HepG2 (cell line): ENCODE data around the gene ATP6V0A1. TPM values are rescaled to one million over a fixed set of nuclear protein-coding genes. Genes with fewer than 3 reads are reported as not detected.

Experiments used
- ATF7-NPFF ChIP-seq: sonication (generic); formaldehyde crosslinking; IDR thresholded peaks from 2 replicates; pipeline ENCODE4 v1.8.1; 2023; ENCODE audit warnings: mild to moderate bottlenecking, low read depth, missing genetic modification reagents, moderate library complexity
- CEBPB ChIP-seq: IDR thresholded peaks from 2 replicates; pipeline ENCODE4 v1.6.1; 2011; ENCODE audit warnings: low read depth, low read length, improper control_type of control experiment, borderline replicate concordance
- ELF3 ChIP-seq: IDR thresholded peaks from 2 replicates; pipeline ENCODE4 v1.6.1; 2016; ENCODE audit warnings: missing genetic modification reagents, missing compliant biosample characterization
- HNF4G ChIP-seq, 2 experiments: sonication (generic) in 1 of 2; formaldehyde crosslinking in 1 of 2; IDR thresholded peaks; 2 replicates each; pipeline versions ENCODE4 v1.4.0 to v1.6.1; 2011 to 2020; ENCODE audit warnings: borderline replicate concordance in 2 of 2, low read depth in 2 of 2, mild to moderate bottlenecking in 2 of 2, low read length in 1 of 2, missing genetic modification reagents in 1 of 2, moderate library complexity in 1 of 2
- KDM2A ChIP-seq: sonication (generic); formaldehyde crosslinking; IDR thresholded peaks from 2 replicates; pipeline ENCODE4 v1.4.0; 2020; ENCODE audit warnings: low read depth, missing genetic modification reagents, borderline replicate concordance
- NFKB2 ChIP-seq: sonication (generic); formaldehyde crosslinking; IDR thresholded peaks from 2 replicates; pipeline ENCODE4 v1.4.0; 2020; ENCODE audit warnings: missing genetic modification reagents, borderline replicate concordance
- NR2F1 ChIP-seq, 2 experiments: fragments of 450-650 bp in 1 of 2; formaldehyde crosslinking in 1 of 2; IDR thresholded peaks; 2 replicates each; pipeline versions ENCODE4 v1.5.0 to v1.6.1; 2016 to 2020; ENCODE audit warnings: mild to moderate bottlenecking in 1 of 2, missing compliant biosample characterization in 1 of 2, missing genetic modification reagents in 1 of 2, moderate library complexity in 1 of 2
- POLR2AphosphoS5 ChIP-seq: IDR thresholded peaks from 2 replicates; pipeline ENCODE4 v1.6.1; 2012; ENCODE audit warnings: low read depth, low read length
- REL ChIP-seq: sonication (generic); formaldehyde crosslinking; conservative IDR thresholded peaks from 2 replicates; pipeline ENCODE4 v1.8.0; 2022; ENCODE audit warnings: mild to moderate bottlenecking, missing genetic modification reagents, moderate library complexity
- TGIF2 ChIP-seq: IDR thresholded peaks from 2 replicates; pipeline ENCODE4 v1.6.1; 2016; ENCODE audit warnings: control low read depth, missing compliant biosample characterization
- ZNF12 ChIP-seq: sonication (generic); formaldehyde crosslinking; IDR thresholded peaks from 2 replicates; pipeline ENCODE4 v1.5.0; 2020; ENCODE audit warnings: missing genetic modification reagents
- ZNF317 ChIP-seq: sonication (generic); formaldehyde crosslinking; IDR thresholded peaks from 2 replicates; pipeline ENCODE4 v1.5.0; 2020; ENCODE audit warnings: mild to moderate bottlenecking, missing genetic modification reagents
- polyA plus RNA-seq, 8 experiments: library from polyadenylated mRNA; depleted of rRNA in 3 of 8; stranded (reverse) in 7 of 8; unstranded in 1 of 8; fragments of >200 nt; fragmentation: Illumina TruSeq in 4 of 8; extraction: Trizol in 4 of 8; gene quantifications; 2 replicates each; pipeline versions ENCODE4 v1.2.1 to v1.2.3, GENCODE V29; 2011 to 2016; ENCODE audit warnings: low read depth in 4 of 8, missing spikeins in 1 of 8, mixed read lengths in 1 of 8; ENCODE audit not compliant: insufficient read depth in 1 of 8
- total RNA-seq, 5 experiments: library from RNA; depleted of rRNA; stranded (reverse); fragments of >200 nt; fragmentation: Illumina TruSeq; extraction: Trizol; gene quantifications; 2 replicates each; pipeline ENCODE4 v1.2.3, GENCODE V29; 2016; ENCODE audit warnings: low read depth in 1 of 5
- TF ChIP-seq, protein P1 (sequence below): sonication (generic); formaldehyde crosslinking; IDR thresholded peaks from 2 replicates; pipeline ENCODE4 v1.4.0; 2020; ENCODE audit warnings: missing genetic modification reagents
- TF ChIP-seq, protein P2 (sequence below): sonication (generic); formaldehyde crosslinking; IDR thresholded peaks from 2 replicates; pipeline ENCODE4 v1.4.0; 2020; ENCODE audit warnings: missing genetic modification reagents
- TF ChIP-seq, protein P3 (sequence below): IDR thresholded peaks from 2 replicates; pipeline ENCODE4 v1.4.0; 2020; ENCODE audit warnings: mild to moderate bottlenecking, missing genetic modification reagents

Gene ATP6V0A1
- total and polyA plus RNA-seq, 2 of the 13 experiments (the other 11 are each of a cell fraction or from before 2014, with no cell fraction given) = 27.9 to 54.1 TPM

DNA sequence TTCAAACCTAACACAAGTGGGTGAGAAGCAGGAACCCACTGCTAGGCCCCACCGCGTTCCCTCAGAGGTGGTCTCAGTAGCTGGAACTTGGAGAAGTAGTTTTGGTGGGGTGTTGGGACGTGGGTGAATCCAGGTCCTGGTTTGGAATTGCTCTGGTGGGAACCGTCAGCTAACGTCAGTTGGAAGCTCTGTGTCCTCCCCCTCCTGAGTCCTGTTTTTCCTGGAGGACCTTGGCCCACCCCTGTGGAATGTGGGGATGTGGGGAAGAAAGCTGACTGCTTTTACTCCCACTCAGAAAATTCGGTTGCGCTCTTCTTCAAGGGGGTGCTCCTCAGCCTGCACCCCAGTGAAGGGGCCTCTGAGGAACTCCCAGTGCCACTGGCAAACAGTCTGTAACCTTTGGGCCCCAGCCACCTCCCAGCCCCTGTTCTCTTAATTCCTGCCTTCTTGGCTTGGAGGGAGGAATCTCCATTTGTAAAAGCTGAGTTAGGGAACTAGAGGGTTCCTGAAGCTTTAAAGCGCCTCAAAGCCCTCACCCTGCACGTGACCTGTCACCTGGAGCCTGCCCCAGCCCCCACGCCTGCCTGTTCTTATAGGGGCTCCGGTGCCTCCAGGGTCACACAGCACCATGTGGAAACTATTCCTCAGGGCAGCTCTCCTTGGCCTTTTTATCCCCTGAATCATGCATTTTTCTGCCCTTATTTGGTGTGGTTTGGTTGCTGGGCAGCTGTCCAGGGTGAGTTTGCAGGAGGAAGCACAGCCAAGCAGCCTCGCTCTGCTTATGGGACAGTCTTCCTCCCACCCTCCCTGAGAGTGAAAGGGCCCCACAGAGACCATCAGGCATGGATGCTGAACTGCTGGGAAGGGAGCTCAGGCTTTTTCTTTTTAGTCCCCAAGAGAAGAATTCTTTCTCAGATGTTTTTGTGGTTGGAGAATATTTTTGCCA, 61.1 kb downstream of the ATP6V0A1 start (continued):
- TF ChIP-seq, protein P1, sequence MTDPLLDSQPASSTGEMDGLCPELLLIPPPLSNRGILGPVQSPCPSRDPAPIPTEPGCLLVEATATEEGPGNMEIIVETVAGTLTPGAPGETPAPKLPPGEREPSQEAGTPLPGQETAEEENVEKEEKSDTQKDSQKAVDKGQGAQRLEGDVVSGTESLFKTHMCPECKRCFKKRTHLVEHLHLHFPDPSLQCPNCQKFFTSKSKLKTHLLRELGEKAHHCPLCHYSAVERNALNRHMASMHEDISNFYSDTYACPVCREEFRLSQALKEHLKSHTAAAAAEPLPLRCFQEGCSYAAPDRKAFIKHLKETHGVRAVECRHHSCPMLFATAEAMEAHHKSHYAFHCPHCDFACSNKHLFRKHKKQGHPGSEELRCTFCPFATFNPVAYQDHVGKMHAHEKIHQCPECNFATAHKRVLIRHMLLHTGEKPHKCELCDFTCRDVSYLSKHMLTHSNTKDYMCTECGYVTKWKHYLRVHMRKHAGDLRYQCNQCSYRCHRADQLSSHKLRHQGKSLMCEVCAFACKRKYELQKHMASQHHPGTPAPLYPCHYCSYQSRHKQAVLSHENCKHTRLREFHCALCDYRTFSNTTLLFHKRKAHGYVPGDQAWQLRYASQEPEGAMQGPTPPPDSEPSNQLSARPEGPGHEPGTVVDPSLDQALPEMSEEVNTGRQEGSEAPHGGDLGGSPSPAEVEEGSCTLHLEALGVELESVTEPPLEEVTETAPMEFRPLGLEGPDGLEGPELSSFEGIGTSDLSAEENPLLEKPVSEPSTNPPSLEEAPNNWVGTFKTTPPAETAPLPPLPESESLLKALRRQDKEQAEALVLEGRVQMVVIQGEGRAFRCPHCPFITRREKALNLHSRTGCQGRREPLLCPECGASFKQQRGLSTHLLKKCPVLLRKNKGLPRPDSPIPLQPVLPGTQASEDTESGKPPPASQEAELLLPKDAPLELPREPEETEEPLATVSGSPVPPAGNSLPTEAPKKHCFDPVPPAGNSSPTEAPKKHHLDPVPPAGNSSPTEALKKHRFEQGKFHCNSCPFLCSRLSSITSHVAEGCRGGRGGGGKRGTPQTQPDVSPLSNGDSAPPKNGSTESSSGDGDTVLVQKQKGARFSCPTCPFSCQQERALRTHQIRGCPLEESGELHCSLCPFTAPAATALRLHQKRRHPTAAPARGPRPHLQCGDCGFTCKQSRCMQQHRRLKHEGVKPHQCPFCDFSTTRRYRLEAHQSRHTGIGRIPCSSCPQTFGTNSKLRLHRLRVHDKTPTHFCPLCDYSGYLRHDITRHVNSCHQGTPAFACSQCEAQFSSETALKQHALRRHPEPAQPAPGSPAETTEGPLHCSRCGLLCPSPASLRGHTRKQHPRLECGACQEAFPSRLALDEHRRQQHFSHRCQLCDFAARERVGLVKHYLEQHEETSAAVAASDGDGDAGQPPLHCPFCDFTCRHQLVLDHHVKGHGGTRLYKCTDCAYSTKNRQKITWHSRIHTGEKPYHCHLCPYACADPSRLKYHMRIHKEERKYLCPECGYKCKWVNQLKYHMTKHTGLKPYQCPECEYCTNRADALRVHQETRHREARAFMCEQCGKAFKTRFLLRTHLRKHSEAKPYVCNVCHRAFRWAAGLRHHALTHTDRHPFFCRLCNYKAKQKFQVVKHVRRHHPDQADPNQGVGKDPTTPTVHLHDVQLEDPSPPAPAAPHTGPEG (CRISPR knock-in tag) = no peak
- 0 out of 2 replicates have a peak, but pooled peaks have one; percentile 1 for TF ChIP-seq KDM2A (CRISPR knock-in tag)
- TF ChIP-seq TGIF2 (CRISPR knock-in tag) = peak; percentile 65; the same call in 1 of the 2 replicates
- peak; percentile 33; the same call in 1 of the 2 replicates for TF ChIP-seq NFKB2
- no peak for TF ChIP-seq CEBPB
- TF ChIP-seq ZNF317 (CRISPR knock-in tag) = peak; percentile 22; the same call in 1 of the 2 replicates
- TF ChIP-seq ZNF12 (CRISPR knock-in tag) = no peak
- TF ChIP-seq NR2F1 (CRISPR knock-in tag; IDR thresholded peaks at IDR 0.05) = peak in 1 of 2 experiments; percentile 76; a peak in 2 of 4 replicates
- 0 out of 2 replicates have a peak, but pooled peaks have one; percentile 11 for TF ChIP-seq HNF4G (IDR thresholded peaks at IDR 0.05; ENCODE audit: borderline replicate concordance, low read depth, low read length)
- no peak for TF ChIP-seq HNF4G (CRISPR knock-in tag; IDR thresholded peaks at IDR 0.05; ENCODE audit: borderline replicate concordance, low read depth)
- peak; percentile 67 for TF ChIP-seq ELF3 (CRISPR knock-in tag)
- no peak for TF ChIP-seq ATF7-NPFF (CRISPR knock-in tag)
- TF ChIP-seq POLR2AphosphoS5 = no peak
- TF ChIP-seq, protein P2, sequence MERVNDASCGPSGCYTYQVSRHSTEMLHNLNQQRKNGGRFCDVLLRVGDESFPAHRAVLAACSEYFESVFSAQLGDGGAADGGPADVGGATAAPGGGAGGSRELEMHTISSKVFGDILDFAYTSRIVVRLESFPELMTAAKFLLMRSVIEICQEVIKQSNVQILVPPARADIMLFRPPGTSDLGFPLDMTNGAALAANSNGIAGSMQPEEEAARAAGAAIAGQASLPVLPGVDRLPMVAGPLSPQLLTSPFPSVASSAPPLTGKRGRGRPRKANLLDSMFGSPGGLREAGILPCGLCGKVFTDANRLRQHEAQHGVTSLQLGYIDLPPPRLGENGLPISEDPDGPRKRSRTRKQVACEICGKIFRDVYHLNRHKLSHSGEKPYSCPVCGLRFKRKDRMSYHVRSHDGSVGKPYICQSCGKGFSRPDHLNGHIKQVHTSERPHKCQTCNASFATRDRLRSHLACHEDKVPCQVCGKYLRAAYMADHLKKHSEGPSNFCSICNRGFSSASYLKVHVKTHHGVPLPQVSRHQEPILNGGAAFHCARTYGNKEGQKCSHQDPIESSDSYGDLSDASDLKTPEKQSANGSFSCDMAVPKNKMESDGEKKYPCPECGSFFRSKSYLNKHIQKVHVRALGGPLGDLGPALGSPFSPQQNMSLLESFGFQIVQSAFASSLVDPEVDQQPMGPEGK (CRISPR knock-in tag) = peak; percentile 46
- TF ChIP-seq, protein P3, sequence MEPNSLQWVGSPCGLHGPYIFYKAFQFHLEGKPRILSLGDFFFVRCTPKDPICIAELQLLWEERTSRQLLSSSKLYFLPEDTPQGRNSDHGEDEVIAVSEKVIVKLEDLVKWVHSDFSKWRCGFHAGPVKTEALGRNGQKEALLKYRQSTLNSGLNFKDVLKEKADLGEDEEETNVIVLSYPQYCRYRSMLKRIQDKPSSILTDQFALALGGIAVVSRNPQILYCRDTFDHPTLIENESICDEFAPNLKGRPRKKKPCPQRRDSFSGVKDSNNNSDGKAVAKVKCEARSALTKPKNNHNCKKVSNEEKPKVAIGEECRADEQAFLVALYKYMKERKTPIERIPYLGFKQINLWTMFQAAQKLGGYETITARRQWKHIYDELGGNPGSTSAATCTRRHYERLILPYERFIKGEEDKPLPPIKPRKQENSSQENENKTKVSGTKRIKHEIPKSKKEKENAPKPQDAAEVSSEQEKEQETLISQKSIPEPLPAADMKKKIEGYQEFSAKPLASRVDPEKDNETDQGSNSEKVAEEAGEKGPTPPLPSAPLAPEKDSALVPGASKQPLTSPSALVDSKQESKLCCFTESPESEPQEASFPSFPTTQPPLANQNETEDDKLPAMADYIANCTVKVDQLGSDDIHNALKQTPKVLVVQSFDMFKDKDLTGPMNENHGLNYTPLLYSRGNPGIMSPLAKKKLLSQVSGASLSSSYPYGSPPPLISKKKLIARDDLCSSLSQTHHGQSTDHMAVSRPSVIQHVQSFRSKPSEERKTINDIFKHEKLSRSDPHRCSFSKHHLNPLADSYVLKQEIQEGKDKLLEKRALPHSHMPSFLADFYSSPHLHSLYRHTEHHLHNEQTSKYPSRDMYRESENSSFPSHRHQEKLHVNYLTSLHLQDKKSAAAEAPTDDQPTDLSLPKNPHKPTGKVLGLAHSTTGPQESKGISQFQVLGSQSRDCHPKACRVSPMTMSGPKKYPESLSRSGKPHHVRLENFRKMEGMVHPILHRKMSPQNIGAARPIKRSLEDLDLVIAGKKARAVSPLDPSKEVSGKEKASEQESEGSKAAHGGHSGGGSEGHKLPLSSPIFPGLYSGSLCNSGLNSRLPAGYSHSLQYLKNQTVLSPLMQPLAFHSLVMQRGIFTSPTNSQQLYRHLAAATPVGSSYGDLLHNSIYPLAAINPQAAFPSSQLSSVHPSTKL (CRISPR knock-in tag) = peak; percentile 56; the same call in 1 of the 2 replicates
- TF ChIP-seq REL (CRISPR knock-in tag) = no peak
